GM18517 (cell line): ENCODE measurements around the gene PREX1.
"Not testable (repeated sequence)": the region's sequence is repeated elsewhere in the genome, so short reads cannot be mapped to it uniquely, and the experiment has no call there.

Experiments used
- ATAC-seq: cut with Tn5 transposase; IDR thresholded peaks from one replicate; pipeline ENCODE4 v1.9.1; 2021; ENCODE audit warnings: mild to moderate bottlenecking, moderate library complexity; ENCODE audit not compliant: unreplicated experiment

PREX1 gene

DNA sequence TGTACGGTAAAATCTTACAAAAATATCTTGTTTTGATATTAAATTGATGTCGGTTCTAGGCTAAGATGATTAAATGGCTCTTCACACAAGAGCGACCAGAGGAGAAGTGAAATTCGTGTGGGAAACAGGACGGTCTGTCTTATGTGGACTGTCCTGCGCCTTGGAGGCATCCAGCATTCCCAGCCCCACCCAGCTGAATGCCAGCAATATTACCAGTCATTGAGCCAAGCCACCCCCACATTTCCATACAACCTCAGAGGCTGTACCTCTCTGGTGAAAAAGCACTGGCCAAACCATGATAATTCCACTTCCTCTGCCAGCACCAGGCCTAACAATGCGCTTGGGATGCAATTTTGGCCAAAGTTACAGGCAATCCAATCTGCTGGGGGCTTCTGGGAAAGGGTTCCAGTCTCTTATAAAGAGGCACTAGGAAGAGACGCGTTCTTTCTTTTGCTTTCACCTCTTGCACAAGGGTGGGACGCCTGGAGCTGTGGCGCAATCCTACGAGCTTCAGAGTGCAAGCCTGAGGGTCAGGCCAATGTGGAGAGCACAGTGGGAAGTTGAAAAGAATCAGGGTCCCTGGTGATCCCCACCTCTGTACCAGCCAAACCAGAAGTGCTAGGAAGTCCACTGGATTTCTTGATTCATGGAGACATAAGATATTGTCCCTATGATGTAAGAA is 213.1 kb downstream of the PREX1 start:
- no peak for ATAC-seq

DNA sequence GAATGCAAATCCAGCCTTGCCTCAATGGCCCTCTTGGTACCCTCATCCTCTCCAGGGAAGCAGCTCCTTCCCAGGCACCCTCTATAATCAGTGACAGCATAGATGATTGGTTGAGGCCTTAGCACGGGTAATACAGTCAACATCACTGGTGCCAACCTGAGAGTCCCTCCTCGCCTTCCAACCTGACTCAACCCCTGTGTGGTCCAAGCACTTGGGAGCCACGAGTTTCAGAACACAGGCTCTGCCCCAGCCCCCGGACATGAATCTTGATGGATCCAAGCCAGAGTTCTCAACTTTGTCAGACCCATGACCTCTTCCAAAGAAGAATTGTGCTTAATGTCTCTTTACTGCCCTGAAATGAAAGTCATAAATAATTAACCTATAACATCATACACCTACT is 213.9 kb downstream of the PREX1 start:
- ATAC-seq = no peak

DNA sequence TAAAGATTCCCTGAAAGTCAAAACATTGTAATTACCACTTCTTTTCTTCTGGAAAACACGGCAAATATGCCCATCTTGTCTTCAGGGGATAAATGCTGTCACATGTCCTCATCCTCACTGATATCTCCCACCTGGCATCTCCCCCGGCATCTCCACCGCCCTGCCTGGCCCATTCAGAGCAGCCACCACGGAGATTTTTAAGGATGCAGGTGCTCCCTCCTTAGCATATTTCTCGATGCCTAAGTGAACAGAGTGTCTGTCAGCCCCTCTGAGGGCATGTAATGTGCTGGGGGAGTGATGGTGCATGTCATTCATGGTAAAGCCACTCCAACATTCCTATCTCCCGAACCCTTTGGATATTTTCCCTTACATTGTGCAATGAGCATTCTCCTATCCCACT is 215.5 kb downstream of the PREX1 start:
- ATAC-seq = no peak

DNA sequence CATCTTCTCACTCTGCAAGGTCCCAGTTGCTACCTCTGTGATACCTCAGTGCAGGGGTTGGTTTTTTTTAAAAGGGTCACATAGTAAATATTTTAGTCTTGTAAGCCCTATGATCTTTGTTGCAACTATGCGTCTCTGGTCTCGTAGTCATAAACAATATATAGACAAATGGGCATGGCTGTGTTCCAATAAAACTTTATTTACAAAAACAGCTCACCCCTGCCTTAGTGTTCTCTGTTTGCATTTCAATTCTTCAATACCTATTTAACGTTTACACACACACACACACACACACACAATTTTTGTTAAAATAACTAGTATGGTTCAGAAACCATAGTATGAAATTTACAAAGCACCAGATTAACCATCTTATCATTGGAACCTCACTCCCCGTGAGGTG is 216.8 kb downstream of the PREX1 start:
- ATAC-seq = no peak

DNA sequence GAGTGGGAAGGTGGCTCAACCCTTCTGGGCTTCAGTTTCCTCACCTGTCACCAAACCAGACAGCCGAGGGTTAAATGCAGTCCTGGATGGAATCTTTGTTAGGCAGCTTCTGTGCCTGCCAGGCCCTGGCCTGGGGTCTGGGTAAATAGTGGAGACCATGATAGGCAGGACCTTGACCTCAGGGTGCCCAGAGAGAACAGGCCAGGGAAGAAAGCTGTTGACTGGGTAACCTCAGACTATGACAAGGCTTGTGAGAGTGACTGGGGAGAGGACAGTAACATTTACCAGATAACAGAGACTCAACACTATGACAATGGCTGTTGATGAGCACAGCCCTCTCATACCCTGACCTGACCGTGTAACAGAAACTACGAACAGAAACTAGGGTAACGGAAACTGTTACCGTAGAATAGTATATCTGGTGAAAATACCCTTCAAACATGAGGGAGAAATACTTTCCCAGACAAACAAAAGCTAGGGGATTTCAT is 218.3 kb downstream of the PREX1 start:
- peak; percentile 63 for ATAC-seq

DNA sequence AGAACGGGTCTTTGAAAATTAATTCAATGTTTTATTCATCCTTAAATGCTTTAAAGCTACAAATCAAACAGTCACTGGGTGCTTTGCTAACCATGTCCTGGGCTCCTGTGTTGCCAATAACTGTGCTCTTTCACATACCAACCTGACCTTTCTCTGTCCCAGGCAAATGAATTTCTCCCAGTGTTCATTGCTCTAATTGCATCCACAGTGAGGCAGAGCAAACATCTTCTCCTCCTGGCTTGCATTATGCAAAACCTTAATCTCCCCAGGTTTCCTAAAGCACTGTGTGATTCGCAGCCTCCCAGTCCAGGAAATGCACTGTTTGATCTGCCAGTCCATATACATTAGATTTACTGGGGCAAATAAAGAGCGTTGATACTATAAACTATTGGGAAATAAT is 219.0 kb downstream of the PREX1 start:
- no peak for ATAC-seq

DNA sequence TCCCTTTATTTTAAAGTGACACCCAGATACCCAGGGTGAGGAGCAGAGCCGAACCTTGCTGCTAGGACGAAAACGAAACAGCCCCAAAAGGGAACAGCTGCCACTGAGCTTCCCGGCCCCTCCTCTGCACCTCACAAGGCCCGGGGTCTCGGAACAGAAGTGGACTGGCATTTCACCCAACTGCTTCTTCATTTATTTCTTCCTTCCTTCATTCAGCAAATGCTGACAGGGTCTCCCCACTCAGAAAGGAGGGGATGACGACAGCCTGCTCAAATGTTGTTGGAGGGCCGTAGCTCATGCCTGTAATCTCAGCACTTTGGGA is 220.3 kb downstream of the PREX1 start:
- no peak for ATAC-seq

DNA sequence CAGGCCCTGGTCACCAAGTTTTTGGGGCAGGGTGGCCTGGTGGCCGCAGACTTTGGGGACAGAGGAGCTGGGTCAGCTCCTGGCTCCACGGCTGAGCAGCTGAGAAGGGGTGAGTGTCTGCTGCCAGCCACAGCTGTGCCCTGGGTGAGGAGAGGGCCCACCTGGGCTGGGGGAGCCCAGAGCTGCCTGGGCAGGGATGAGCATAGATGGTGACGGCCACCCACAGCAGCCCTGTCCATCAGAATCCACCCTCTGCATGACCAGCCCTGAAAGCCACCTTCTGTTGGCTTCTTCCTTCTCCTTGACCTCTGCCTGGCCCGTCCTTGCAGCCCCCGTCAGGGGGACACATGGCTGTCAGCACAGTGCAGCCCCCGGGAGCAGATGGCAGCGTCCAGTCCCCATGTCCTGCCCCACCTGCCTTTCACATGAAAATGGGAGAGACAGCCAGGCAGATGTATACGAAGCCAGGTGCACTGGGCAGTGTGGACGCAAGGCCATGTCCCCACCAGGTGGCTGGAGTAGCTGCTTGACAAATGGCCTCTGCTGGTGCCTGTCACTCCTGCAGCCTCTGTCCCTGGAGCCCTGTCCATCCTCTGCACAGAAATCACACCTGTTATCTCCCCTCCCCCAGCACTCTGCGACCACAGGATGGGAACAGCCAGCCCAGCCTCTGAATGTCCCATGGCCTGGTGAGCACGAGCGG is 220.8 kb downstream of the PREX1 start:
- ATAC-seq = no peak

DNA sequence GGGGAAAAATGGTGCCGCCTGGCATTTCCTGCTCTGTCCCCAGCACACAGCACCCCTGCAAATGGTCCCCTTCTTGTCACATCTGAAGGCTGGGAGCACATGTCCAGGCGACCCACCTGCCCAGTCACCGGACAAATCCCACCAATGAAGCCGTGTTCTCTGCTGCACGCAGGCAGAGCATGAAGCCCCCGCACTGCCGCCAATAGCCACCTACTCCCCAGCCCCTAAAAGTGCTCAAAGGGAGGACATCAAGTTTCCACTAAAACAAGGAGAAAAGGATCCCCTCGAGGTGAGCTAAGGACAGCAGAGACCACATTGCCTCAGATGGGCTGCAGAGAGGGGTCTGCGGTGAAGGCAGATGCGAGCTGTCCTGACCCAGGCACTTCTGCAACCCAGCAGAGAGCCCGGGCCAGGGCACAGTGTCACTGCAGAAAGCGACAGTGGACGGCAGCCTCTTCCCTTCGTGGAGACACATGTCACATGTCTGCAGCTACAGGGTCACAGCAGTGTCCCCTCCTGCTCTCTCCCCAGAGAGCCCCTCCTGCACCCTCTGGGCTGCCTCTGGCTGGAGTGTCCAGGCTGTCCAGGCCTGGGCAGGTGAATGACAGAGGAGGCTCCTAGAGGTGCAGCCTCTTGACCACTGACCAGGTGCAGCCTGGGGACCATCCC is 221.5 kb downstream of the PREX1 start:
- no peak for ATAC-seq

DNA sequence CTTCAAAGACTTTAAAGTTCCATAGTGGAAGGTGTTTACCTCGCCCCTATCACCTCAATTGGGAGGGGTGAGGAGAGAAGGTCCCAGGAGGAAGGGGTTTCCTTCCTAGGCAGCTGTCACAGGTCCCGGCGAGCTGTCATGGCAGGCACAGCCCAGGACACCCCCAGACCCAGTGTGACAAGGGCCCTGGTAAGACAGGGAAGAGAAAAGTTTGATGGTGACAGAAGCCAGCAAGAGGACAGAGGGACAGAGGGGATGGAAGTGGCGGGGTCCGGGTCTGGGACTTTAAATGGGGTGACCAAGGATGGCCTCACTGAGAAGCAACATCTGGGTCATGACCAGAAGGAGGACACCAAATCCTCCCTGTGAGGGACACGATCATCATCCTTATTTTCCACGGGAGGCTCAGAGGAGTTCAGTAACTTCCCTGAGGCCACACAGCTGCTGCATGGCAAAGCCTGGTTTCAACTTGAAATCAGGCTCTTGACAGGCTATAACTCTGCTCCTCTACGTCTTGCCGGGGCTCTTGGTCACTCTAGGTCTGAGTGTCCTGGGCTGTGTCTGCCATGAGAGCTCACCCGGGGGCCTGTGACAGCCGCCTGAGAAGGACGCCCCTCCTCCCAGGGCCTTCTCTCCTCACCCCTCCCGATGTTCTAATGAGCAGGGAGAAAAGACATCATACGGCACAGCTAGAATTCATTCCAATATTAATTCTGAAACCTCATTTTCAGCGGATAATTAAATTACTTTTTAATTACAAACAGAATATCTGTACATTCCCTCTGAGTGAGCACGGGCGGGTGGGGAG is 222.2 kb downstream of the PREX1 start:
- ATAC-seq = no peak

DNA sequence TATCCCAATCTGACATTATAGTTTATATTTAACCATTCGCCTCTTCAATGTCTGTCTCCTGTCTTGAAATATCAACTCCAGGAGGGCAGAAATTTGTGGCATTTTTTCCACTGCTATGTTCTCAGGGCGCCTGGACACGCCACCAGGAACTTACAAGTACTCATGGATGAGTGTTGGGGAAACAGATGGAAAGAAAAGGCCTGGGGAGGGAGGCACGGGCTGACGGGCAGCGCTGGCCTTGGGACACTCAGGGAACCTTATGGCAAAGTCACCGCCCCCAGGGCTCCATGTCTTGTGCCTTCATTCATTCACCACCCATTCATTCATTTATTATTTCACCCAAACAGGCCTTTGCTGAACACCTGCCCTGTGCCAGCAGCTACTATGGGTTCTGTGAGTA is 222.9 kb downstream of the PREX1 start:
- ATAC-seq = no peak

DNA sequence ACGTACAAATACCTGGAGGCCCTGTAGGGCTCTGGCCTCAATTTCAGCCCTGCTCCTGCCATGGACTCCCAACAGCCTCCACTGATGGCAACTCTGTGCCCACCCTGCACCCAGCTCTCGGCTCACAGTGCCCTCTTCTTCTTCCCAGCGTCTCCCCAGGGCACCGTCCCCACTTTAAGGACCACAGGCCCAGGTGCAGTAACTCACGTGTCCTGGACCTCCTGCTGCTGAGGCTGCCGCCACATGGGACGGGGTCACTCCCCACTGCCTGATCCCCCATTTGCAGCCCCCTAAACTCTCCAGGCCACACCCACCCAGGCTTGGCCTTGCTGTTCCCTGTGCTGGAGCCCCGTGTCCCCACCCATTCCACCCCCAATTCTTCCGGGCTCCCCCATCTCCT is 223.4 kb downstream of the PREX1 start:
- no peak for ATAC-seq

DNA sequence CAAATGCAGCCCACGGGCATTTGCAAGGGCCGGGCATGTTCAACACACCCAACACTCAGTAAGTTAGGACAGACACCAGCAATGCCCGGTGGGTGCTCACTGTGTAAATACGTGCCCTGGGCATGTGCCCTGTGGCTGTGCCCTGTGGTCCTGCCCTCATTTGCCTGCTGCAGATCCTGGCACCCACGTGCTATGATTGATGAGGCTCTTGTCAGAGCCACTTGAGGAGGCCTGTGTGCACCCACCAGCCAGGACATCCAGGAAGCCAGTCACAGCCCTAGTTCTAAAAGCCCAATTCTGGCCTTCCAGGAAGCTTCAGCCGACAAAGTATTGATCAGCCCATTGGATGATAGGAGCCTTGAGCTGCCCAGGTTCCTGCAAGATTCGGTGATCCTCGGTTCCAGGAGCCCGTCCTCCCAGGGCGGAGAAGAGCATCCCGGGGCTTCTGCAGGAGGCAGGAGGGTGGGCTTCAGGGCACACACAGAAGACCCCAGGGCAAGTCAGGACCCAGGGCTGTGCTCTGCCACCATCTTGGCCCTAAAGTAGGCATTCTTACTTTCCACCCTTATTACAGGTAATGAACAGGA is 223.9 kb downstream of the PREX1 start:
- ATAC-seq = no peak

DNA sequence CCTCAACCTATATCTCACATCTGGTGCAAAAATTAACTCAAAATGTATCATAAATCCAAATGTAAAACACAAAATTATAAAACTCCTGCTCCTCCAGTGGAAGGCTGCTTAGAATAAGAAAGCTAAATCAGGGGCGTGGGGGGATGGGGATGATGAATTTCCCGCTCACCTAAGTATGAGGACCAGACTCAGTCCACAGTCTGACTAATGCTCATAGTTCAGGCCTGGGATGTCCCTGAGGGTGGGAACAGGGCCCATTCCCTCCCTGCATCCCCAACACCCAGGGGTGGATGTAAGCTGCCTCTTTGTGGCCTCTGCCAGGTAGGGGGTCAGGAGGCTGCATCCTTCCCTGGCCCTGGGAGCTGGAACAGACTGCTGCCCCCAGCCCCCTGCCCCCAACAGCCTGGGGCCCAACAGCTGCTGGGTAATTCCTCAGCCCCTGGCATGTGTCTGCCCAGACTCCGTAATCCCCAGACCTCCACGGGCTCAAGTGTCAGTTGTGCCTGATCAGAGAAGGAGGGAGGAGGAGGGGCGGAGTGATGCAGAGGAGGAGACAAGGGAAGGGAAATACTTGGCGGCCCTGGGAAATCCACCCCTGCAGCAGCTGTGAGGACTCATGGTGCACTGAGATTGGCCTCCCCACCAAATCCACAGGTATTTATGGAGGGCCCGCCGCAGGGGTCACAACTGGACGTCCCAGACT is 224.5 kb downstream of the PREX1 start:
- no peak for ATAC-seq

DNA sequence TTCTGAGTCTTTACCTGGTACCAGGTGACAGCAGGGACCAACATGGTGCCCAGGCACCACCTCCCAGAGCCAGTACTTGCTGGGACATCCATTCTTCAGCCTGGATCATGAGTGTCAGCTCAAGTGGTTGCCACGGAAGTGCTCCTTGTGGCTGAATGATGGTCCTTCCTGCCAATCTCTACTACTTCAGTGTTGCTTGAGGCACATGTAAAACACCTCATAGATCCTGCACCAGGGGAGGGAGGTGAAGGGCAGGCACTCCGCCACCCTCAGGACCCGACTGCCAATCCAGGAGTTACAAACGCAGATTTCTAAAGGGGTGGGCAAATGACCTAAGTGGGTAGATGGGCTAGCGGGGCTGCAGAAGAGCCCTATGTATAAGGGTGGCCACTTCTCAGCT is 226.0 kb downstream of the PREX1 start:
- no peak for ATAC-seq

DNA sequence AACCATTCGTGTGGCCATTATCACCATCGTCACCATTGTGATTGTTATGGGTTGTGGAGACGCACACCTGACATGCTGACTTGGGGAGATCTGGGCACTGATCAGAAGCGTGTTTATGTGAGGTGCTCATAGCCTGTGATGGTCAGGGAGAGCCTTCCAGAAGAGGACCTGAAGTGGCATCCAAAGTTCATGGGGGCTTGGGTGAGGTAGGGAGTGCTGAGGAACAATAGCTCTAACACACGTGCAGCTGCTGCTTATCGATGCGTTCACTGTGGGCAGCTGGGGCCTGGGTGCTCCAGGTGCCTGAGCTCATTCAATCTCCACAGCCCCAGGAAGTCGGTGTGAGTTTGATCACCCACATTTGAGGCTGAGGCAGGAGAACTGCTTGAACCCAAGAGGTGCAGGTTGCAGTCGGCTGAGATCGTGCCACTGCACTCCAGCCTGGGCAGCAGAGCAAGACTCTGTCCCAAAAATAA is 227.3 kb downstream of the PREX1 start:
- ATAC-seq = no peak

DNA sequence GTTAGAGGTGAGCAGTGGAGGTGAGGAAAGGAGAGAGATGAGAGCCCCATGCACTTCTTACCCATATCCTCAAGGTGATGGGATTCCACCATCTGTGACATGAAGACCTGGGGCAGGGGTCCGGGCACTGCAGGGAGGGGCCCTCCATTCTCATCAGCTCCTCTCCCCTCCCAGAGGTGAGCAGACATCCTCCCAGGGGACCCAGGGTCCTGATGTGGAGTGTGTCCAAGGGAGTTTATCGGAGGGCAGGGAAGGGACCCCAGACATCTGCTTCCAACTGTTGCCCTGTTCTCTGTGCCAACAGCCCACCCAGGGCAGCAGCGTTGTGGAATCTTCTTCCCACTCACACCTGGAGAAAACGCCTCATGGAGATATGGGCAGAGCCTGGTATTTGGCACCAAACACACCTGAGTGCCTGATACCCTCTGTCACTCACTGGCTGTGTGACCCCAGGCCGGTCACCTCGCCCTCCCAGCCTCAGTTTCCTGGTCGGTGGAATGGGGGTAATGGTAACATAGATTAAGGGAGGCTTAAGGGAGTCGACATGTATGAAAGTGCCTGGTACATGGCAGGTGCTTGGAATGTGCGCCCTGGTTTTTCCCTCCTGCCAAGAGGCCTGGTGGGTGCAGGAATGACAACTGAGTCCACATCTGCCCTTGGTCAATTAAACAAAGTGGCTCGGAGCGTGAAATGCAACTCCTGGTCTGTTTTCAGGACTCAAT is 227.9 kb downstream of the PREX1 start:
- ATAC-seq = no peak

DNA sequence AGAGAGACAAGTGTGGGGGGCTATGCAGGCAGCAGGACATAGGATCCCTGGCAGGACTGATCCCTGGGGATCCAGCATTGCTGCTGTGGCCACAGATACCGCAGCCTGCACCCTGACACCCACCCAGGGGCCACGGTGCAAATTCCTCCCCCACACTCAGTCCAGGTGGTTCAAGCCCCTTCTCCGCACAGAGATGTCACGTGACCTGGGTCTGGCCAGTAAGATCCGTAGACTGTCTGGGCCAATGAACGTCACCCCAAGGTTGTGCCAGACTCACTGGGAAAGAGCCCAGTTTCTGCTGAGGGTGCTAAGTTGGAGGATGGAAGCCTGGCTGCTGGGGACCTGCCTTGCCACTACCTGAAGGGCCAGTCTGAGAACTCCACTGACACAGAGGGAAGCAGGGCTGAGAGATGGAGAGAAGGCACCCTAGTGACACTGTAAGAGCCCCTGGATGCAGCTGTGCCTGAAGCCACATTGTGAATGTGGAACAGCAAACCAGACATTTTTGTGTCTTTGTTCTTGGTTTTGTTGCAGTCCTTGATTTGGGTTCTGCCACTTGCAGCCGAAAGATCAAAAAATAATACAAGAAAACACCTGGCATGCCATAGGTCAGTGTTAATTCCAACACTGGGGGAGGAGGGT is 228.6 kb downstream of the PREX1 start:
- ATAC-seq = no peak

DNA sequence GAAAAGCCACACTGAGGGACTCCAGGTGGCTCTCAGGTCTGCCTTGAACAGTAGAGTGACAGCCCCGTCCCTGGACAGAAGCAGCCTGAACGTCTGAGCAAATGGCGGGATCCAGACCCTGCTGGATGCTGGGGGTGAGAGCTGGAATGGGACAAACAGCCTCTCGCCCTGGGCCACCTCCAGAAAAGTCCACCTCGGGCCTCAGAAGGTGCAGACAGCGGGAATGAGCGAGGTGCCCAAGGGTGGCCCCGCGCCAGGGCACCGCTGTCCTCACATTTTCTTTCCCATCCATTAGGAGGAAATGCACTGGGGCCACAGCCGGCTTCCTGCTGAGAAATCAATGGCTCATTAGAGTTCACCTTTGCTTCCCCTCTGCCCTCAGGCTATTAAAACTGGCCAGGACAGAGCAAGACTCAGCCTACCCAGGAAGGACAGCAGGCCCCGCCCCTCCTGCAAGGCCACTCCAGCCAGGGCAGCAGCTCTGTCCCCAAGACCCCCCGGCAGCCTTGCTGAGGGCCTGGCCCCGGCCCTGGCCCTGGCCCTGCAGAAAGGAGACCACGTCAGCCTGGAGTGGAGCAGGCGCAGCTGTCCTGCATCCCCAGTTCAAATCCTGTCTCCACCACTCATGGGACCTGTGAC is 229.4 kb downstream of the PREX1 start:
- not testable (repeated sequence) for ATAC-seq
